GM12872 (cell line): ENCODE measurements around the gene IL15RA.

ENCODE experiments used
- TF ChIP-seq, protein P1 (sequence below): IDR thresholded peaks from 3 replicates; pipeline ENCODE4 v1.5.1; 2011; ENCODE audit warnings: low read depth, mild to moderate bottlenecking, low read length, moderate library complexity; ENCODE audit not compliant: insufficient read depth

The IL15RA gene

GRCh38 chr10:5924889-5925288, 52.5 kb downstream of the IL15RA start:
- TF ChIP-seq, protein P1, sequence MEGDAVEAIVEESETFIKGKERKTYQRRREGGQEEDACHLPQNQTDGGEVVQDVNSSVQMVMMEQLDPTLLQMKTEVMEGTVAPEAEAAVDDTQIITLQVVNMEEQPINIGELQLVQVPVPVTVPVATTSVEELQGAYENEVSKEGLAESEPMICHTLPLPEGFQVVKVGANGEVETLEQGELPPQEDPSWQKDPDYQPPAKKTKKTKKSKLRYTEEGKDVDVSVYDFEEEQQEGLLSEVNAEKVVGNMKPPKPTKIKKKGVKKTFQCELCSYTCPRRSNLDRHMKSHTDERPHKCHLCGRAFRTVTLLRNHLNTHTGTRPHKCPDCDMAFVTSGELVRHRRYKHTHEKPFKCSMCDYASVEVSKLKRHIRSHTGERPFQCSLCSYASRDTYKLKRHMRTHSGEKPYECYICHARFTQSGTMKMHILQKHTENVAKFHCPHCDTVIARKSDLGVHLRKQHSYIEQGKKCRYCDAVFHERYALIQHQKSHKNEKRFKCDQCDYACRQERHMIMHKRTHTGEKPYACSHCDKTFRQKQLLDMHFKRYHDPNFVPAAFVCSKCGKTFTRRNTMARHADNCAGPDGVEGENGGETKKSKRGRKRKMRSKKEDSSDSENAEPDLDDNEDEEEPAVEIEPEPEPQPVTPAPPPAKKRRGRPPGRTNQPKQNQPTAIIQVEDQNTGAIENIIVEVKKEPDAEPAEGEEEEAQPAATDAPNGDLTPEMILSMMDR = no peak

- TF ChIP-seq, protein P1 = no peak
These were observed 55.6 kb downstream of the IL15RA start for GRCh38 chr10:5921746-5922145.

DNA sequence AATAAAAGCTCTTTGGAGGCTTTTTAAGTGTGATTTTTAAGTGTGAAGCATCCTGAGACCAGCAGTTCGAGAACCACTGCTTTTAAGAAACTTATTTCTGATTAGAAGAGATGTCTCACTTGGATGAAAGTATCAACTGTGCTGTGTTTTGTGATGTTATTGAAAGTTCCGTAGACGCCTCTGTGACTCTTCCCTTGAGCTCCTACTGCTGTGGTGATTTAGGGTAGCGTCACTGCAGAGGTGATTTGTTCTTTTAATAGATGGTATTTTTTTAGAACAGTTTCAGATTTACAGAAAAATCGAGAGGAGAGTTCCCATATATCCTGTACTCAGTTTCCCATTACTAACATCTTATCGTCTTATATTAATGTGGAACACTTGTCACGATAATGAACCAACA, 57.8 kb downstream of the IL15RA start:
- TF ChIP-seq, protein P1 = no peak

DNA sequence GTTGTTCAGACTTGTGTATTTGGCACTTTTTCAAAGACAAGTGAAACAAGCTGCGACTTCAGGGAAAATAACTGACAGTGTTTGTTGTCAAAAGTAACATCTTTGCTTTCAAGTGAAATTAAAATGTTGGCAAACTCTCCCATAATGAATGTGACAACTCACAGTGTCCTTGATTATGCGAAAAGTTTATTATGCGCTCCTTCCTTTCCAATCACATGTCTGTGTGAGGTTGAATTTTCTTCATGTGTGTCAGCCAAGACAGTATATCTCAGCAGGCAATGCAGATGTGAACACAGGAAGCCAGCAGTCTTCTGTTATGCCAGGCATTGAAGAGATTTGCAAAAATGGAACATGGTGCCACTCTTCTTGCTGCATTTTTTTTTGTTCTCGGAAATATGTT, 58.6 kb downstream of the IL15RA start:
- TF ChIP-seq, protein P1 = no peak

- TF ChIP-seq, protein P1 = no peak
These were observed 60.0 kb downstream of the IL15RA start for GRCh38 chr10:5917305-5917704.

DNA sequence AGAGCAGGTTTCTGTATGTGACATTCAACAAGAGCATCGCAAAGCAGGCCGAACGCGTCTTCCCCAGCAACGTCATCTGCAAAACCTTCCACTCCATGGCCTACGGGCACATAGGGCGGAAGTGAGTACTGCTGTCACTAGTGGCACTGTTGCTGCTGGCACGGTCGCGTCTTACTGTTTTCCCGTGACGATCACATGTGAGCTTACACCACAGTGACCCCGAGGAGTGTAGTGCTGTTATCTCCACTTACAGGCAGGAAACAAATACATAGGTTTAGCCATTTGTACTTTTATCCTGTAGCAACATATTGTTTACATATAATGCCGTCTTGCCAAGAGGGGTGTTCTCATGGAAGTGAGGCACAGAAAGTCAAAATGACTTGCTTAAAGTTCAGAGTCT, 61.9 kb downstream of the IL15RA start:
- TF ChIP-seq, protein P1 = no peak

- TF ChIP-seq, protein P1 = no peak
These were observed 63.6 kb downstream of the IL15RA start for GRCh38 chr10:5913736-5914135.

GRCh38 chr10:5911670-5912069, 65.7 kb downstream of the IL15RA start:
- TF ChIP-seq, protein P1 = no peak
